ENCODE results near the gene C15orf62.

The C15orf62 gene

GRCh38 chr15:40819048-40819447 lies 49.3 kb downstream of the C15orf62 start:
- TF ChIP-seq CTCF (IDR thresholded peaks at IDR 0.05; ENCODE audit: low read depth, low read length): no peak
- H3K4me3 ChIP-seq (ENCODE audit: low read depth, low read length): no peak overlapping the region

- TF ChIP-seq CTCF (IDR thresholded peaks at IDR 0.05; ENCODE audit: low read depth, low read length): no peak
- H3K4me3 ChIP-seq (ENCODE audit: low read depth, low read length): no peak overlapping the region
Measured at GRCh38 chr15:40821195-40821594, 51.4 kb downstream of the C15orf62 start.
